GM23248 (cell line): Measurements from ENCODE around the gene POMT2. TPM values are rescaled to one million over a fixed set of nuclear protein-coding genes. Genes with fewer than 3 reads are reported as not detected.

Experiments used
- DNase-seq: peaks from one replicate; pipeline ENCODE4 v3.0.0-alpha.2; 2015
- H2AFZ ChIP-seq: fragments of 200-600 bp; sonication (generic); 2 replicates; pipeline ENCODE4 v1.6.1; 2016; ENCODE audit warnings: antibody characterized with exemption
- H3F3A ChIP-seq: fragments of 200-600 bp; sonication (generic); 2 replicates; pipeline ENCODE4 v1.6.1; 2016; ENCODE audit warnings: mild to moderate bottlenecking, antibody characterized with exemption, mixed run types; ENCODE audit not compliant: insufficient read depth
- H3K27ac ChIP-seq: fragments of 200-600 bp; sonication (generic); 2 replicates; pipeline ENCODE4 v1.5.1; 2016; ENCODE audit warnings: mild to moderate bottlenecking
- H3K27me3 ChIP-seq: fragments of 200-600 bp; sonication (generic); replicated peaks from 2 replicates; pipeline ENCODE4 v1.6.1; 2016; ENCODE audit warnings: mild to moderate bottlenecking; ENCODE audit not compliant: insufficient read depth
- H3K36me3 ChIP-seq: fragments of 200-600 bp; sonication (generic); 2 replicates; pipeline ENCODE4 v1.6.1; 2016; ENCODE audit warnings: low read depth, mild to moderate bottlenecking
- H3K4me1 ChIP-seq: fragments of 200-600 bp; sonication (generic); 2 replicates; pipeline ENCODE4 v1.6.1; 2016; ENCODE audit warnings: mild to moderate bottlenecking; ENCODE audit not compliant: insufficient read depth
- H3K4me2 ChIP-seq: fragments of 200-600 bp; sonication (generic); one replicate; pipeline ENCODE4 v1.6.1; 2016; ENCODE audit warnings: mild to moderate bottlenecking; ENCODE audit not compliant: unreplicated experiment
- H3K4me3 ChIP-seq: fragments of 200-600 bp; sonication (generic); 2 replicates; pipeline ENCODE4 v1.5.1; 2016; ENCODE audit warnings: mild to moderate bottlenecking
- H3K79me2 ChIP-seq: fragments of 200-600 bp; sonication (generic); 2 replicates; pipeline ENCODE4 v1.6.1; 2016; ENCODE audit warnings: mild to moderate bottlenecking; ENCODE audit not compliant: insufficient read depth
- H3K9ac ChIP-seq: fragments of 200-600 bp; sonication (generic); 2 replicates; pipeline ENCODE4 v1.6.1; 2016; ENCODE audit warnings: mild to moderate bottlenecking
- H3K9me2 ChIP-seq: fragments of 200-600 bp; sonication (generic); 2 replicates; pipeline ENCODE4 v1.6.1; 2016; ENCODE audit warnings: mixed run types, mild to moderate bottlenecking, moderate library complexity; ENCODE audit not compliant: insufficient read depth
- H3K9me3 ChIP-seq: fragments of 200-600 bp; sonication (generic); one replicate; pipeline ENCODE4 v1.6.1; 2017; ENCODE audit warnings: low read depth
- H4K20me1 ChIP-seq: fragments of 200-600 bp; sonication (generic); 2 replicates; pipeline ENCODE4 v1.6.0; 2016; ENCODE audit not compliant: insufficient read depth
- EZH2 ChIP-seq: fragments of 200-600 bp; sonication (generic); IDR thresholded peaks from 2 replicates; pipeline ENCODE4 v1.6.1; 2018; ENCODE audit warnings: antibody characterized with exemption, mild to moderate bottlenecking; ENCODE audit not compliant: insufficient read depth, poor library complexity, severe bottlenecking
- EZH2phosphoT487 ChIP-seq: fragments of 200-600 bp; sonication (generic); IDR thresholded peaks from 2 replicates; pipeline ENCODE4 v1.6.1; 2018; ENCODE audit warnings: antibody characterized with exemption, moderate library complexity, mild to moderate bottlenecking, low read depth; ENCODE audit not compliant: insufficient read depth
- WGBS, 2 experiments: methylation state at CpG; one replicate each; pipeline ENCODE4 v1.1.6; 2015 to 2017; ENCODE audit warnings: low lambda C conversion rate in 2 of 2, low coverage in 1 of 2; ENCODE audit errors: missing lambda C conversion rate in 2 of 2; 5-methylcytosine and 5-hydroxymethylcytosine counted together
- in situ Hi-C: fragments of 300-500 bp; cut with MboI; formaldehyde crosslinking; loops from 2 replicates; pipeline ENCODE4 v1.15.0; 2020
- polyA plus RNA-seq: library from polyadenylated mRNA; unstranded; fragments of >200 nt; fragmentation: Nextera tagmentation; extraction: Ambion mirVana; gene quantifications from 2 replicates; pipeline ENCODE4 v1.2.1, GENCODE V29; 2016
- total RNA-seq: library from RNA; depleted of rRNA; stranded (reverse); fragments of >200 nt; shearing (Covaris generic); gene quantifications from 2 replicates; pipeline ENCODE4 v1.2.3, GENCODE V29; 2014

The POMT2 gene
- total and polyA plus RNA-seq, 2 experiments from 2014 or later: 20.7 to 28.3 TPM

- H2AFZ ChIP-seq: no peak overlapping the region
- no peak overlapping the region for H3K4me3 ChIP-seq
- H3K9ac ChIP-seq: no peak overlapping the region
- 88 to 89% methylated on average over 11 of the region's 11 CpGs for WGBS, 2 experiments
- H4K20me1 ChIP-seq: no peaks in the 10 kb centered on the region
- no peaks in the 10 kb centered on the region for H3K9me2 ChIP-seq
- no peak overlapping the region for H3K4me2 ChIP-seq
- no peak overlapping the region for H3K27ac ChIP-seq
- peaks cover 5% of the 10 kb centered on the region; the same call in 1 of the 2 replicates for H3F3A ChIP-seq
- peaks cover 9% of the 10 kb centered on the region for H3K79me2 ChIP-seq
- no peak for DNase-seq
- TF ChIP-seq EZH2: no peak
- no peak for TF ChIP-seq EZH2phosphoT487
- H3K9me3 ChIP-seq: no peaks in the 10 kb centered on the region
- no peaks in the 10 kb centered on the region for H3K36me3 ChIP-seq
- in situ Hi-C loops: no loop called here
- peaks cover 4% of the 10 kb centered on the region; the same call in 1 of the 2 replicates for H3K4me1 ChIP-seq
- H3K27me3 ChIP-seq: no peaks in the 10 kb centered on the region
Observed at GRCh38 chr14:77324816-77325745, 4.4 kb upstream of the POMT2 start.

- in situ Hi-C loops: no loop called here
- DNase-seq: no peak
- H2AFZ ChIP-seq: no peak overlapping the region
- H3K4me3 ChIP-seq: no peak overlapping the region
- peaks cover 5% of the 10 kb centered on the region; the same call in 1 of the 2 replicates for H3F3A ChIP-seq
- H3K36me3 ChIP-seq: no peaks in the 10 kb centered on the region
- H3K9me3 ChIP-seq: no peaks in the 10 kb centered on the region
- H4K20me1 ChIP-seq: no peaks in the 10 kb centered on the region
- no peaks in the 10 kb centered on the region for H3K9me2 ChIP-seq
- peaks cover 17% of the 10 kb centered on the region for H3K79me2 ChIP-seq
- H3K27ac ChIP-seq: no peak overlapping the region
- no peaks in the 10 kb centered on the region for H3K27me3 ChIP-seq
- no peak overlapping the region for H3K4me2 ChIP-seq
- peaks cover 11% of the 10 kb centered on the region for H3K4me1 ChIP-seq
- TF ChIP-seq EZH2 (no peak), EZH2phosphoT487 (no peak)
- H3K9ac ChIP-seq: no peak overlapping the region
- 96 to 100% methylated on average over 3 of the region's 3 CpGs for WGBS, 2 experiments
Observed at GRCh38 chr14:77324289-77324688, 3.6 kb upstream of the POMT2 start.

GRCh38 chr14:77323571-77323970 lies 2.9 kb upstream of the POMT2 start:
- Histone ChIP-seq H3K36me3 (no peaks in the 10 kb centered on the region), H3K27ac (no peak overlapping the region), H2AFZ (no peak overlapping the region), H3K79me2 (peaks cover 24% of the 10 kb centered on the region), H3K4me1 (peaks cover 11% of the 10 kb centered on the region), H3K9ac (no peak overlapping the region), H3K4me2 (no peak overlapping the region), H3F3A (peaks cover 5% of the 10 kb centered on the region; the same call in 1 of the 2 replicates), H3K9me3 (no peaks in the 10 kb centered on the region), H3K27me3 (no peaks in the 10 kb centered on the region), H3K9me2 (no peaks in the 10 kb centered on the region), H4K20me1 (no peaks in the 10 kb centered on the region), H3K4me3 (no peak overlapping the region)
- no peak for TF ChIP-seq EZH2phosphoT487
- TF ChIP-seq EZH2: no peak
- 93 to 97% methylated on average over 4 of the region's 4 CpGs for WGBS, 2 experiments
- in situ Hi-C loops: no loop called here
- no peak for DNase-seq

- TF ChIP-seq EZH2phosphoT487: no peak
- TF ChIP-seq EZH2: no peak
- no peak for DNase-seq
- H3K9me3 ChIP-seq: no peaks in the 10 kb centered on the region
- 96 to 98% methylated on average over 5 of the region's 5 CpGs for WGBS, 2 experiments
- H3K27ac ChIP-seq: no peak overlapping the region
- H3K9me2 ChIP-seq: no peaks in the 10 kb centered on the region
- H3K27me3 ChIP-seq: no peaks in the 10 kb centered on the region
- H3K4me1 ChIP-seq: peaks cover 11% of the 10 kb centered on the region
- in situ Hi-C loops: no loop called here
- no peak overlapping the region for H3K9ac ChIP-seq
- H4K20me1 ChIP-seq: no peaks in the 10 kb centered on the region
- H3K79me2 ChIP-seq: peaks cover 30% of the 10 kb centered on the region
- no peak overlapping the region for H2AFZ ChIP-seq
- no peaks in the 10 kb centered on the region for H3K36me3 ChIP-seq
- no peak overlapping the region for H3K4me2 ChIP-seq
- H3F3A ChIP-seq: peaks cover 5% of the 10 kb centered on the region; the same call in 1 of the 2 replicates
- H3K4me3 ChIP-seq: no peak overlapping the region
Observed at GRCh38 chr14:77322951-77323350, 2.3 kb upstream of the POMT2 start.
